DOHH2 (cell line): Measurements from ENCODE around the gene THSD7A.

Source experiments
- H3F3A ChIP-seq: fragments of 200-600 bp; sonication (generic), shearing (Covaris generic); 2 replicates; pipeline ENCODE4 v1.6.0; 2016; ENCODE audit warnings: antibody characterized with exemption, mild to moderate bottlenecking; ENCODE audit not compliant: control insufficient read depth, insufficient read depth
- H3K27ac ChIP-seq: fragments of 200-600 bp; sonication (generic); 2 replicates; pipeline ENCODE4 v1.5.1; 2014; ENCODE audit warnings: low read depth, mild to moderate bottlenecking, low read length, moderate library complexity
- H3K27me3 ChIP-seq: fragments of 200-600 bp; sonication (generic); 2 replicates; pipeline ENCODE4 v1.6.1; 2014; ENCODE audit warnings: mild to moderate bottlenecking, low read length, mixed read lengths; ENCODE audit not compliant: control insufficient read depth
- H3K36me3 ChIP-seq: fragments of 200-600 bp; sonication (generic); 2 replicates; pipeline ENCODE4 v1.6.1; 2014; ENCODE audit warnings: mild to moderate bottlenecking, low read length, moderate library complexity, mixed read lengths; ENCODE audit not compliant: control insufficient read depth
- H3K4me1 ChIP-seq: fragments of 200-600 bp; sonication (generic); 2 replicates; pipeline ENCODE4 v1.6.1; 2014; ENCODE audit warnings: mild to moderate bottlenecking, low read length, mixed read lengths; ENCODE audit not compliant: control insufficient read depth
- H3K4me2 ChIP-seq: fragments of 200-600 bp; sonication (generic); 2 replicates; pipeline ENCODE4 v1.6.0; 2014; ENCODE audit warnings: mild to moderate bottlenecking, low read length, moderate library complexity
- H3K4me3 ChIP-seq: fragments of 200-600 bp; sonication (generic); 2 replicates; pipeline ENCODE4 v1.5.1; 2014; ENCODE audit warnings: mild to moderate bottlenecking, low read length, mixed read lengths
- H3K79me2 ChIP-seq: fragments of 200-600 bp; sonication (generic); 2 replicates; pipeline ENCODE4 v1.6.1; 2014; ENCODE audit warnings: mild to moderate bottlenecking, low read length, mixed read lengths; ENCODE audit not compliant: control insufficient read depth
- H3K9me2 ChIP-seq: fragments of 200-600 bp; sonication (generic); replicated peaks from 2 replicates; pipeline ENCODE4 v1.6.1; 2014; ENCODE audit warnings: mild to moderate bottlenecking, low read length, mixed read lengths; ENCODE audit not compliant: control insufficient read depth
- H3K9me3 ChIP-seq: fragments of 200-600 bp; sonication (generic); 2 replicates; pipeline ENCODE4 v1.6.1; 2014; ENCODE audit warnings: antibody characterized with exemption, low read length, mixed read lengths; ENCODE audit not compliant: control insufficient read depth, insufficient read depth
- H4K20me1 ChIP-seq: fragments of 200-600 bp; sonication (generic); 2 replicates; pipeline ENCODE4 v1.6.0; 2014; ENCODE audit warnings: low read depth, mild to moderate bottlenecking, antibody characterized with exemption, low read length, moderate library complexity; ENCODE audit not compliant: control insufficient read depth, insufficient read depth
- EZH2phosphoT487 ChIP-seq: fragments of 200-600 bp; sonication (generic); IDR thresholded peaks from 2 replicates; pipeline ENCODE4 v1.6.1; 2017; ENCODE audit warnings: borderline replicate concordance, mild to moderate bottlenecking, antibody characterized with exemption, low read length, moderate library complexity, mixed read lengths
- TF ChIP-seq, protein P1 (sequence below): fragments of 200-600 bp; sonication (generic); IDR thresholded peaks from one replicate; pipeline ENCODE4 v1.5.1; 2014; ENCODE audit warnings: antibody characterized with exemption, mild to moderate bottlenecking, low read depth, low read length; ENCODE audit not compliant: poor library complexity, severe bottlenecking

Gene THSD7A

DNA sequence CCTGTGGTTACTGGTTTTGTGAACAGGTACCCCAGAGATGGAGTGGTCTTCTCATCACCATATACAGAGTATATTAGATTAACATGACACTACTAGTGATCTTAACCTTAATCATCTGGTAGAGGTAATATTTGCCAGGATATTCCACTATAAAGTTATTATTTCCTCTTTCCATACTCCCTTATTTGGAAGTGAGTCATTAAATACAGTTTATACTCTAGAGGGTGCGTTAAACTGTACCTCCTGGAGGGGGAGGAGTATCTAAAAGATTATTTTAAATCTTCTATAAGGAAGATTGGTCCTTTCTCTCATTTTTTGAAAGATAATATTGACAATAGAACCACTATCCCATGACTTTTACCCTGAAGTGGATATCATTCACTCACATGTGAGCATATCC, 85.4 kb downstream of the THSD7A start:
- Histone ChIP-seq H3K79me2 (no peaks in the 10 kb centered on the region), H3K27me3 (no peaks in the 10 kb centered on the region), H4K20me1 (no peaks in the 10 kb centered on the region), H3F3A (no peaks in the 10 kb centered on the region), H3K4me3 (no peak overlapping the region), H3K9me2 (no peaks in the 10 kb centered on the region), H3K4me2 (no peak overlapping the region), H3K36me3 (no peaks in the 10 kb centered on the region), H3K27ac (no peak overlapping the region), H3K9me3 (no peaks in the 10 kb centered on the region), H3K4me1 (no peaks in the 10 kb centered on the region)
- TF ChIP-seq, protein P1, sequence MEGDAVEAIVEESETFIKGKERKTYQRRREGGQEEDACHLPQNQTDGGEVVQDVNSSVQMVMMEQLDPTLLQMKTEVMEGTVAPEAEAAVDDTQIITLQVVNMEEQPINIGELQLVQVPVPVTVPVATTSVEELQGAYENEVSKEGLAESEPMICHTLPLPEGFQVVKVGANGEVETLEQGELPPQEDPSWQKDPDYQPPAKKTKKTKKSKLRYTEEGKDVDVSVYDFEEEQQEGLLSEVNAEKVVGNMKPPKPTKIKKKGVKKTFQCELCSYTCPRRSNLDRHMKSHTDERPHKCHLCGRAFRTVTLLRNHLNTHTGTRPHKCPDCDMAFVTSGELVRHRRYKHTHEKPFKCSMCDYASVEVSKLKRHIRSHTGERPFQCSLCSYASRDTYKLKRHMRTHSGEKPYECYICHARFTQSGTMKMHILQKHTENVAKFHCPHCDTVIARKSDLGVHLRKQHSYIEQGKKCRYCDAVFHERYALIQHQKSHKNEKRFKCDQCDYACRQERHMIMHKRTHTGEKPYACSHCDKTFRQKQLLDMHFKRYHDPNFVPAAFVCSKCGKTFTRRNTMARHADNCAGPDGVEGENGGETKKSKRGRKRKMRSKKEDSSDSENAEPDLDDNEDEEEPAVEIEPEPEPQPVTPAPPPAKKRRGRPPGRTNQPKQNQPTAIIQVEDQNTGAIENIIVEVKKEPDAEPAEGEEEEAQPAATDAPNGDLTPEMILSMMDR: no peak
- TF ChIP-seq EZH2phosphoT487: no peak

DNA sequence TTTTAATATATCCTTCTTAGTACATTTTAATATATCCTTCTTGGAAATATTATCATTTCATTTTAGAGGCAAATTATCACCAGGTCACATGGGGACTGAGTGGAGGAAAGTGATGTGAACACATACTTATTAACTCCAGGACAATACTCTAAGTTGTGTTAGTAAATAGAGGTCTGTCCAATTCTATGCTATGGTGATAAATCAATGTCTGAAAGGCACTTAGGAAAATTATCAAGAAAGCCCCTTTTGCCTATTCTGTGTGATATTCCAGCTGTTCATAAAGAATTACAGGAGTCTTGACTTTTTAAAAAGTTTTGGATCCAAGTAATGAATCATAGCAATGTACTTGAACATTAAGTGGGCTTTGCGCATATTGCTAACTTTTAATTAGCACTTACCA, 88.5 kb downstream of the THSD7A start:
- Histone ChIP-seq H3K4me1 (no peaks in the 10 kb centered on the region), H3K4me3 (no peak overlapping the region), H3K27ac (no peak overlapping the region), H3K36me3 (no peaks in the 10 kb centered on the region), H3F3A (no peaks in the 10 kb centered on the region), H3K27me3 (0 out of 2 replicates have a peak, but pooled peaks cover 3% of the 10 kb centered on the region), H3K9me2 (no peaks in the 10 kb centered on the region), H4K20me1 (no peaks in the 10 kb centered on the region), H3K9me3 (no peaks in the 10 kb centered on the region), H3K79me2 (no peaks in the 10 kb centered on the region), H3K4me2 (no peak overlapping the region)
- TF ChIP-seq, protein P1: no peak
- no peak for TF ChIP-seq EZH2phosphoT487

GRCh38 chr7:11743016-11743415, 89.0 kb downstream of the THSD7A start:
- H3K27ac ChIP-seq: no peak overlapping the region
- no peaks in the 10 kb centered on the region for H3K9me2 ChIP-seq
- TF ChIP-seq, protein P1: no peak
- no peak overlapping the region for H3K4me2 ChIP-seq
- no peaks in the 10 kb centered on the region for H4K20me1 ChIP-seq
- 0 out of 2 replicates have a peak, but pooled peaks cover 3% of the 10 kb centered on the region for H3K27me3 ChIP-seq
- no peak overlapping the region for H3K4me3 ChIP-seq
- no peaks in the 10 kb centered on the region for H3F3A ChIP-seq
- no peaks in the 10 kb centered on the region for H3K9me3 ChIP-seq
- no peaks in the 10 kb centered on the region for H3K4me1 ChIP-seq
- no peaks in the 10 kb centered on the region for H3K79me2 ChIP-seq
- no peaks in the 10 kb centered on the region for H3K36me3 ChIP-seq

GRCh38 chr7:11742496-11742895, 89.5 kb downstream of the THSD7A start:
- no peak overlapping the region for H3K27ac ChIP-seq
- no peaks in the 10 kb centered on the region for H3K4me1 ChIP-seq
- H4K20me1 ChIP-seq: no peaks in the 10 kb centered on the region
- H3K9me2 ChIP-seq: no peaks in the 10 kb centered on the region
- TF ChIP-seq EZH2phosphoT487: no peak
- TF ChIP-seq, protein P1: no peak
- 0 out of 2 replicates have a peak, but pooled peaks cover 3% of the 10 kb centered on the region for H3K27me3 ChIP-seq
- H3K9me3 ChIP-seq: no peaks in the 10 kb centered on the region
- H3K36me3 ChIP-seq: no peaks in the 10 kb centered on the region
- no peaks in the 10 kb centered on the region for H3K79me2 ChIP-seq
- no peaks in the 10 kb centered on the region for H3F3A ChIP-seq
- no peak overlapping the region for H3K4me3 ChIP-seq
- no peak overlapping the region for H3K4me2 ChIP-seq
